Measurements from ENCODE around the gene FREY1. TPM values are rescaled to one million over a fixed set of nuclear protein-coding genes. Genes with fewer than 3 reads are reported as not detected.

Gene FREY1
- total RNA-seq, 3 donors from 2014 or later = 0.81 to 2.2 (median 1.5) TPM

DNA sequence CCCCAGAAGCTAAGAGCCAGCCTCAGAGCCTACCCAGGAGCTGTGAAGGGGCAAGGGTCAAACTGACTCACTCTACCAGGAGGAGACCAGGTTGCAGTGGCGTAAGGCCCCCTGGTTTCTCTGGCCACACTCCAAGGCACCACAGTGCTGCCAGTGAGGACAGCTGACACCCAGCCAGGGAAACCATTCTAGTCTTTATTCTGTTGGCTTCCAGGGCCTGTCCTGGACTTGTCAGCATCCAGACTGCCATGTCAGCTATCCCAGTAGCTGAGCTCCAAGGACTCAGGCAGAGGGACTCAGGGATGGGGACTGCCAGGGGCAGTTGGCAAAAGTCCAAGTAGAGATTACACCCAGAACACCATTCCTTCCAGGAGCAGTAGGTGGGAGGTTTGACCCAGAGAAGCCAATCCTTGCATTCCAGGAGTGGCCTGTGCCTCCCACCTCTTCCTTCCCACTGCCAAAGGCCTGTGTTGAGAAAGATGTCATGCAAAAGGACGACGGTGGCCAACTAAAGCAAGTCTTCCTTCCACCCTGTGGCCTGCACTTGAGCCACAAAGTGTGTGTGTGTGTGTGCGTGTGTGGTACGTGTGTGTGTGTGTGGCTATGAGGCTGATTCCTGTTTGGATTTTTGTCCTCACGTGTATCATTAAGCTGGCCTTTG is 25.2 kb downstream of the FREY1 start:
- H3K4me3 ChIP-seq = no peak overlapping the region
- no peaks in the 10 kb centered on the region for H3K9me3 ChIP-seq
- no peak for DNase-seq
- H3K36me3 ChIP-seq (ENCODE audit: low read depth) = no peaks in the 10 kb centered on the region
- ATAC-seq = no peak
- intact Hi-C loops (cut with DNase I, micrococcal nuclease) = no loop called here
- peaks cover 5% of the 10 kb centered on the region for H3K4me1 ChIP-seq (ENCODE audit: low read depth)
- TF ChIP-seq, protein P1, sequence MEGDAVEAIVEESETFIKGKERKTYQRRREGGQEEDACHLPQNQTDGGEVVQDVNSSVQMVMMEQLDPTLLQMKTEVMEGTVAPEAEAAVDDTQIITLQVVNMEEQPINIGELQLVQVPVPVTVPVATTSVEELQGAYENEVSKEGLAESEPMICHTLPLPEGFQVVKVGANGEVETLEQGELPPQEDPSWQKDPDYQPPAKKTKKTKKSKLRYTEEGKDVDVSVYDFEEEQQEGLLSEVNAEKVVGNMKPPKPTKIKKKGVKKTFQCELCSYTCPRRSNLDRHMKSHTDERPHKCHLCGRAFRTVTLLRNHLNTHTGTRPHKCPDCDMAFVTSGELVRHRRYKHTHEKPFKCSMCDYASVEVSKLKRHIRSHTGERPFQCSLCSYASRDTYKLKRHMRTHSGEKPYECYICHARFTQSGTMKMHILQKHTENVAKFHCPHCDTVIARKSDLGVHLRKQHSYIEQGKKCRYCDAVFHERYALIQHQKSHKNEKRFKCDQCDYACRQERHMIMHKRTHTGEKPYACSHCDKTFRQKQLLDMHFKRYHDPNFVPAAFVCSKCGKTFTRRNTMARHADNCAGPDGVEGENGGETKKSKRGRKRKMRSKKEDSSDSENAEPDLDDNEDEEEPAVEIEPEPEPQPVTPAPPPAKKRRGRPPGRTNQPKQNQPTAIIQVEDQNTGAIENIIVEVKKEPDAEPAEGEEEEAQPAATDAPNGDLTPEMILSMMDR (IDR thresholded peaks at IDR 0.05) = no peak

DNA sequence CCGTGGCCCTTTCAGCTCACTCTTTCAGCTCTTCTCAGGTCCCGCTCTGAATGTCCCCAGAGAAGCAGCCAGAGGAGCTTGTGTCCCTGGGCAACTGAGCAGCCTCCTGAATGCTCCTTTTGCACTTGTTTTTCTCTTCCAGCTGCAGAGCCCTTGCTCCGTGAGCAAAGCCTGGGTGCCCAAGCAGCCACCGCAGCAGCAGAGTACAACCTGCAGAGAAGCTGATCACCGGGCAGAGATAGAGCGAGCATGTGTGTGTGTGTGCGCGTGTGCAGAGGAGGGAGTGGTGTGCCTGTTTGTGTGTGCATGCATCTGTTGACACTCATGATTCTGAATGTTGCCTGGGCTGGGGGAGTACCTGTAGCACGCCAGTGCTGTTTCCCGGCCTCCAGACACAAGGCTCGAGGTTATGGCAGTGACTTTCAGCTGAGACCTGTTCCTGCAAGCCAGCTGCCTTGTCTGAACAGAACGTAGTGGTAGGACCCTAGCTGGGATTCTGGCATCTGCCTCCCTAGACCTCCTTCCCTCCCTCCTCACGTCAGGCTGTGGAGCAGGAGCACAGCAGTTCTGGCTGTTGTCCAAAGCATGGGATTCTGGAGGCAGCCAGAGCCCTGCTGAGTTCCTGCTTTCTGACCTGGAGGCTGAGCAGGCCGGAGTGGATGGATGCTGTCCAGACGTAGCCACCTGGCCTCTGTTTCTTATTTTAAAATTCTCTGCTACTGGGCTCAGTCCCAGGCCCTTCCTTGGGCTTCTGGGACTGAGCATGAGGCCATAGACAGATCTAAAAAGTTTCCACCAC is 26.1 kb downstream of the FREY1 start:
- ATAC-seq (no peak), DNase-seq (no peak)
- no peaks in the 10 kb centered on the region for H3K9me3 ChIP-seq
- no peak overlapping the region for H3K4me3 ChIP-seq
- TF ChIP-seq, protein P1 (IDR thresholded peaks at IDR 0.05) = no peak
- intact Hi-C loops (cut with DNase I, micrococcal nuclease) = no loop called here
- H3K4me1 ChIP-seq (ENCODE audit: low read depth) = peaks cover 3% of the 10 kb centered on the region
- H3K36me3 ChIP-seq (ENCODE audit: low read depth) = no peaks in the 10 kb centered on the region

DNA sequence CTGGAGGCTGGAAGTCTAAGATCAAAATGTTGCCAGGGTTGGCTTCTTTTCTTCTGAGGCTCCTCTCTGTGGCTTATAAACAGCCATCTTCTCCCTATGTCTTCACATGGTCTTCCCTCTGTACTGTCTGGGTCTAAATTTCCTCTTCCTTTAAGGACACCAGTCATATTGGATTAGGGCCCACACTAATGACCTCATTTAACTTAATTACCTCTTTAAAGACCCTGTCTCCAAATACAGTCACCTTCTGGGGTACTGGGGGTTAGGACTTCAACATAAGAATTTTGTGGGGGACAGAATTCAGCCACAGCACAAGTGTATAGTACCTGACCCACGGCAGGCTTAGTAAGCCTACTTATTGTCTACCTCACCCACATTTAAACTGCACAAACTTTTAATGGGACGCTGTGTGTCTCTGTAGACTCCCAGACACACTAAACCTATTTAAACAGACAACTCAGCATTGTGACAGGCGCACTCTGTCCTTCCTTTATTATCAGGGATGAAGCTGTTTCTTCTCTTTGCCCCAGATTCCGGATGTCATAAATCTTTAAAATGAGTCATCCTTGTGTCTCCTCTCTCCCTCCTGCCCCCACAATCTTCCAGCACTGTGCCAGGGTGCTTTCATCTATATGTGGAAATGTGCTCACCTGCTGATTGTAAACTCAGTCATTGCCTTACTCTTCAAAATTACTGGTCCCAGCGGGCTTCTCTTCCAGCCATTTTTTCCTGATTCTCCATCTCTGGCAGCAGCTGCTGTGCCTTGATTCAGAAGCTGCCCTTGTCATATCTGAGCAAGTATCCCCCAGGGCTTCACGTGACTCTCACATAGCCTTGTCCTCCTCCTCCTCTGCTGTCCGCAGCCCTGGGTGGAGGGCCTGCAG is 27.0 kb downstream of the FREY1 start:
- DNase-seq (no peak), ATAC-seq (no peak)
- H3K4me1 ChIP-seq (ENCODE audit: low read depth) = no peaks in the 10 kb centered on the region
- no peaks in the 10 kb centered on the region for H3K9me3 ChIP-seq
- H3K4me3 ChIP-seq = no peak overlapping the region
- intact Hi-C loops (cut with DNase I, micrococcal nuclease) = no loop called here
- no peaks in the 10 kb centered on the region for H3K36me3 ChIP-seq (ENCODE audit: low read depth)
- TF ChIP-seq, protein P1 (IDR thresholded peaks at IDR 0.05) = no peak

DNA sequence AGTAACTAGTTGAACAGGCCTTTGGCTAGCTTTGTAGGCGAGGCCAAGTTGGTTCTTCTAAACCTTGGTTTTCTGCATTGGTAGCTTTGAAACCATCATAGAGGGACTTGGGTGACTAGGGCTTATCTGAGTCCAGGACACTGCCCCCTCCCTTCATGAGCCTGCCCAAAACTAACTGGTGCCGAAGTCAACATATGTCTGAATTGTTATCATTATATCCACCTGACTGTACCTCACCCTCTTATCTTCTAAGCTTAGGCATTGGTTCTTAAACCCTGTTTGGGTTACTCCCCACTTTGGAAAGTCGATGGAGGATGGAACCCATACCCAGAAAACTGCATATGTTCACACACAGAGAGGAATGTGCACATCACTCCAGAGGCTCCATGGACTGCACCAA is 29.2 kb downstream of the FREY1 start:
- Histone ChIP-seq H3K4me3 (no peak overlapping the region), H3K4me1 (ENCODE audit: low read depth) (no peaks in the 10 kb centered on the region), H3K36me3 (ENCODE audit: low read depth) (no peaks in the 10 kb centered on the region), H3K9me3 (no peaks in the 10 kb centered on the region)
- ATAC-seq (no peak), DNase-seq (no peak)
- TF ChIP-seq, protein P1 (IDR thresholded peaks at IDR 0.05) = no peak
- intact Hi-C loops (cut with DNase I, micrococcal nuclease) = no loop called here

DNA sequence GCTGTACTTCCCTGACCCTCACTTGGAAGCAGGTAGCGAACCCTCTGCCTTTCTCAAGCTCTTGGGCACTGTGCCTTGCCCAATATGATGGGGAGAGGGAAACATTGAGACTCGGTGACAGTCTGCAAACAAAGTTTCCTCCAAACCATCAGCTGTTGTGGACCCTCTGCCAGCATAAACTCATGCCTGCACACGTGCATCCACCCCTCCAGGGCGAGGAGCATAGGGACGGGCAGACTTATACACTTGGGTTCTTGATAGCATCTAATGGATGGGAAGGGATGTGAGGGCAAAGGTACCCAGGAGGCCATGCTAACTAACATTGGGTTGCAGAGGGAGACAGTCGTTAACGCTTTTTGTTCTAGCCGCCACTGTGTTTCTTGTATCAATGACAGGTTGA is 29.9 kb downstream of the FREY1 start:
- H3K4me1 ChIP-seq (ENCODE audit: low read depth) = no peaks in the 10 kb centered on the region
- intact Hi-C loops (cut with DNase I, micrococcal nuclease) = no loop called here
- no peak for ATAC-seq
- TF ChIP-seq, protein P1 (IDR thresholded peaks at IDR 0.05) = no peak
- no peak overlapping the region for H3K4me3 ChIP-seq
- no peaks in the 10 kb centered on the region for H3K9me3 ChIP-seq
- no peaks in the 10 kb centered on the region for H3K36me3 ChIP-seq (ENCODE audit: low read depth)
- DNase-seq = no peak

All from mucosa of descending colon (tissue), 3 donors.